IMR-90 (cell line): ENCODE data around the gene TAPT1. TPM values are rescaled to one million over a fixed set of nuclear protein-coding genes. Genes with fewer than 3 reads are reported as not detected.
A peak's percentile ranks its signal among the peaks of the same experiment; 100 is the strongest.

Experiments used
- ATAC-seq: fragments of 200-7000 bp; cut with Tn5 transposase; 2 replicates; pipeline ENCODE4 v1.9.1; 2020; ENCODE audit warnings: low read depth, mild to moderate bottlenecking, moderate library complexity
- BruUV-seq: library from RNA; stranded (reverse); fragments of 400-500 nt; replicated peaks from 2 replicates; lab custom pipeline; 2021; lab: Mats Ljungman, UMichigan
- CTCF ChIA-PET: fragments of 300-600 bp; formaldehyde crosslinking; extraction: SDS; loops from one replicate; lab custom pipeline; 2021; ENCODE audit warnings: antibody characterized with exemption; lab: Yijun Ruan, JAX
- POLR2A ChIA-PET: fragments of 300-600 bp; sonication (Branson Sonifier 250); formaldehyde crosslinking; loops from one replicate; lab custom pipeline; 2022; ENCODE audit warnings: antibody characterized with exemption; ENCODE audit not compliant: unreplicated experiment; lab: Charles Lee
- DNase-seq: peaks from one replicate; pipeline ENCODE4 v3.0.0; 2013
- H2AFZ ChIP-seq: replicated peaks from 2 replicates; pipeline ENCODE3; 2013; ENCODE audit warnings: low read length, mild to moderate bottlenecking; ENCODE audit not compliant: poor library complexity
- H2AK5ac ChIP-seq: 2 replicates; pipeline ENCODE4 v1.6.1; 2013; ENCODE audit warnings: low read depth, low read length, inconsistent platforms
- H2AK9ac ChIP-seq: replicated peaks from 2 replicates; pipeline ENCODE3; 2013; ENCODE audit warnings: mild to moderate bottlenecking, low read depth, low read length, moderate library complexity; ENCODE audit not compliant: poor library complexity
- H2BK120ac ChIP-seq: 2 replicates; pipeline ENCODE4 v1.6.1; 2013; ENCODE audit warnings: low read depth, low read length, inconsistent platforms
- H2BK15ac ChIP-seq: 3 replicates; pipeline ENCODE4 v1.6.1; 2013; ENCODE audit warnings: low read depth, low read length, inconsistent platforms
- H2BK20ac ChIP-seq: 2 replicates; pipeline ENCODE4 v1.6.1; 2013; ENCODE audit warnings: low read depth, mild to moderate bottlenecking, inconsistent platforms, low read length, moderate library complexity
- H2BK5ac ChIP-seq: 2 replicates; pipeline ENCODE4 v1.6.1; 2013; ENCODE audit warnings: mild to moderate bottlenecking, low read depth, low read length, inconsistent platforms; ENCODE audit not compliant: poor library complexity, severe bottlenecking
- H3K14ac ChIP-seq: replicated peaks from 2 replicates; pipeline ENCODE4 v1.6.1; 2013; ENCODE audit warnings: low read depth, low read length, inconsistent platforms
- H3K18ac ChIP-seq: 2 replicates; pipeline ENCODE4 v1.6.1; 2013; ENCODE audit warnings: low read depth, low read length, control low read depth
- H3K23ac ChIP-seq: 2 replicates; pipeline ENCODE4 v1.6.1; 2013; ENCODE audit warnings: low read depth, low read length, inconsistent platforms
- H3K27ac ChIP-seq: 2 replicates; pipeline ENCODE4 v1.5.1; 2013; ENCODE audit warnings: mild to moderate bottlenecking, control low read depth, low read length; ENCODE audit not compliant: insufficient read depth
- H3K27me3 ChIP-seq: 2 replicates; pipeline ENCODE4 v1.6.1; 2013; ENCODE audit warnings: low read length; ENCODE audit not compliant: control insufficient read depth, insufficient read depth
- H3K36me3 ChIP-seq: 2 replicates; pipeline ENCODE4 v1.6.1; 2013; ENCODE audit warnings: low read length, mixed read lengths; ENCODE audit not compliant: control insufficient read depth, insufficient read depth
- H3K4ac ChIP-seq: 2 replicates; pipeline ENCODE4 v1.6.1; 2013; ENCODE audit warnings: low read depth, low read length, inconsistent platforms
- H3K4me1 ChIP-seq: 2 replicates; pipeline ENCODE4 v1.6.1; 2013; ENCODE audit warnings: low read length, mixed read lengths; ENCODE audit not compliant: control insufficient read depth, insufficient read depth
- H3K4me2 ChIP-seq: 2 replicates; pipeline ENCODE4 v1.6.1; 2013; ENCODE audit warnings: low read depth, mild to moderate bottlenecking, control low read depth, low read length, moderate library complexity
- H3K4me3 ChIP-seq: 2 replicates; pipeline ENCODE4 v1.5.1; 2013; ENCODE audit warnings: low read depth, mild to moderate bottlenecking, control low read depth, low read length, moderate library complexity; ENCODE audit not compliant: insufficient read depth
- H3K56ac ChIP-seq: 2 replicates; pipeline ENCODE4 v1.6.1; 2013; ENCODE audit warnings: low read length, inconsistent platforms; ENCODE audit not compliant: insufficient read depth; ENCODE audit errors: extremely low read depth
- H3K79me1 ChIP-seq, 2 experiments: 2 replicates each; pipeline ENCODE4 v1.6.1; 2013; ENCODE audit warnings: low read length in 2 of 2, inconsistent platforms in 1 of 2, low read depth in 1 of 2
- H3K9ac ChIP-seq: 2 replicates; pipeline ENCODE4 v1.6.1; 2013; ENCODE audit warnings: low read depth, low read length, control low read depth
- H3K9me1 ChIP-seq: 2 replicates; pipeline ENCODE4 v1.6.1; 2013; ENCODE audit warnings: low read length, inconsistent platforms; ENCODE audit not compliant: insufficient read depth
- H3K9me3 ChIP-seq: 2 replicates; pipeline ENCODE4 v1.6.1; 2013; ENCODE audit warnings: low read length; ENCODE audit not compliant: control insufficient read depth, insufficient read depth
- H4K20me1 ChIP-seq: 2 replicates; pipeline ENCODE4 v1.6.1; 2013; ENCODE audit warnings: low read length, inconsistent platforms; ENCODE audit not compliant: insufficient read depth
- H4K5ac ChIP-seq: 2 replicates; pipeline ENCODE4 v1.6.1; 2013; ENCODE audit warnings: mild to moderate bottlenecking, low read depth, low read length, control low read depth
- H4K8ac ChIP-seq, 2 experiments: 2 replicates each; pipeline ENCODE4 v1.6.1; 2013; ENCODE audit warnings: low read depth in 2 of 2, low read length in 2 of 2, control low read depth in 1 of 2, inconsistent platforms in 1 of 2
- H4K91ac ChIP-seq: 2 replicates; pipeline ENCODE4 v1.6.1; 2013; ENCODE audit warnings: low read depth, low read length, inconsistent platforms; ENCODE audit not compliant: insufficient read depth
- CEBPB ChIP-seq: IDR thresholded peaks from 2 replicates; pipeline ENCODE4 v1.6.1; 2012; ENCODE audit warnings: low read depth, low read length, improper control_type of control experiment
- CHD1 ChIP-seq: IDR thresholded peaks from 2 replicates; pipeline ENCODE4 v1.6.1; 2012; ENCODE audit warnings: low read depth, low read length, improper control_type of control experiment
- MXI1 ChIP-seq: IDR thresholded peaks from 2 replicates; pipeline ENCODE4 v1.6.1; 2012; ENCODE audit warnings: low read depth, mild to moderate bottlenecking, low read length, moderate library complexity, borderline replicate concordance
- RCOR1 ChIP-seq: IDR thresholded peaks from 2 replicates; pipeline ENCODE4 v1.6.1; 2012; ENCODE audit warnings: mild to moderate bottlenecking, low read length, improper control_type of control experiment; ENCODE audit not compliant: insufficient replicate concordance
- WGBS, 2 experiments: methylation state at CpG; one replicate each; pipeline versions ENCODE4 v1.1.5 to v1.1.7; 2013; ENCODE audit warnings: missing lambda C conversion rate in 2 of 2; ENCODE audit not compliant: insufficient read length in 1 of 2; ENCODE audit errors: extremely low coverage in 2 of 2; 5-methylcytosine and 5-hydroxymethylcytosine counted together
- dilution Hi-C: fragments of 300-500 bp; cut with HindIII; formaldehyde crosslinking; loops from one replicate; pipeline ENCODE4 v1.14.3; 2018; ENCODE audit warnings: low sequenced_read_pairs; ENCODE audit not compliant: unreplicated experiment
- in situ Hi-C: fragments of 300-500 bp; cut with MboI; formaldehyde crosslinking; loops from 3 replicates; pipeline ENCODE4 v1.14.3; 2019; ENCODE audit warnings: low sequenced_read_pairs, inconsistent platforms, mixed read lengths
- intact Hi-C: fragments of 100-400 bp; cut with micrococcal nuclease; formaldehyde crosslinking; loops from 2 replicates; pipeline ENCODE4 v1.10.0; 2022
- polyA plus RNA-seq, 3 experiments: library from polyadenylated mRNA; depleted of rRNA; stranded (reverse); fragments of >200 nt; gene quantifications; 2 replicates each; pipeline ENCODE4 v1.2.3, GENCODE V29; 2012; ENCODE audit warnings: low replicate concordance in 1 of 3
- total RNA-seq: library from RNA; depleted of rRNA; stranded (reverse); fragments of >200 nt; gene quantifications from 2 replicates; pipeline ENCODE4 v1.2.3, GENCODE V29; 2012

Gene TAPT1
- total and polyA plus RNA-seq, 2 of the 4 experiments (the other 2 are of a cell fraction): 5.6 to 12.2 TPM

DNA sequence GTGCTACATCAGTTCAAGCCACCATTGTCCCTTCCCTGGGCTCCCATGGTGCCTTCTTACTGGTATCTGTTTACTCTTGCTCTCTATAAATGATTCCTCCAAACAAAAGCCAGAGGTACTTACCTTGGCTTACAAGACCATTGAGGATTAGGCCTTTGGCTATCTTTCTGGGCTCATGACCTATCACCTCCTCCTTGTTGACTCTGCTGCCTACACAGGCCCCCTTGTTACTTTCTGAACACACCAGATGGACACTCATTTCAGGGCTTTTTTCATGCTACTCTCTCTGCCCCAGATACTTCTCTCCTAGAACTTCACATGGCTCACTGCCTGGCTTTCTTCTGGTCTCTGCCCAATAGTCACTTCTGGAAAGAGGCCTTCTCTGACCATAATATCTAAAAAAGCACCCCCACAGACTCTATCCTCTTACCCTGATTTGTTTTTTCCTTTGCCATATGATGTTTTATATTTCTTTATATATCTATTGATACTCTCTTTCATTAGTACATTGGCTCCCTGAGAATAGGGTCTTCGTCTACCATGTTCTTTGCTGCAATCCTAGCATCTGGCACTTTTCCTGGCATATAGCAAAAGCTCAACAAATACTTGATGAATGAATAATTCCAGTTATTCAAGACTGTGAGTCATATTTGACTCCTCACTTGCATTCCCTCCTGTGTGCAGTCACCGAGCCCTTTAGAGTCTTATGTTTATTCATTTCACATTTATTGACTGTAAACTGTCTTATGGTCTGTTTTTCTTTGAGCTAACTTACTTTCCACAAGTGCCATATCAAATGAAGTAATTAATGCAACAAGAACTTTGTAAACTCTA is 27.1 kb upstream of the TAPT1 start (continued):
- TF ChIP-seq MXI1 (no peak), CHD1 (no peak), RCOR1 (no peak)

DNA sequence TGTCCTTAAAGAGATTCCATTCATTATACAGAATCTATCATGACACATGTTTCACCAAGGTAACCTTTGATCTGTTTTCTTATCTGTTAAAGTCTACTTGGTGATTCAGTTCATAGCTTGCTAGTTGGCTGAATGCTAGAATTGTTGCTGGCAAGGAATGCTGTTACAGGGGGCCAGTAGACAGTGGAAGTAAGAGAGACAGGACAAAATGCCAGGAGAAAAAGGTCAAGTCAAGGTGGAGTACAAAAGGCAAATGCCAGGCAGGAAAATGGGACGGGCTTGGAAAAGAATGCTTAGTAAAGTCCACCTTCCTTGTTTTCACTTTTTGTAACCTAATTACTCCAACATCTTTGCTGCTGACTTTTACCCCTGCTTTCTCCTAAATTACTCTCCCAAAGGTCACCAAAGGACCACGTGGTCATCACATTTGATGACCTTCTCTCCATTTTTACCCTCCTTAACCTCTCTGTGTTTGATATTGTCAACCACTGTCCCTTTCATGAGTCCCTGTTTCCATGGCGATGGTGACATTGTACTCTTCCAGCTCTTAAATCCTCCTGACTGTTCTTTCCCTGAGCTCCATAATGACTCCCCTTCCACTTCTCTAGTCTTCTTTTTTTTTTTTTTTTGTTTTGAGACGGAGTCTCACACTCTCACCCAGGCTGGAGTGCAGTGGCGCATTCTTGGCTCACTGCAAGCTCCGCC is 24.5 kb upstream of the TAPT1 start:
- Histone ChIP-seq H2BK120ac (no peak overlapping the region), H2BK20ac (no peak overlapping the region), H3K4me1 (peaks cover 15% of the 10 kb centered on the region), H3K9me3 (no peaks in the 10 kb centered on the region), H4K20me1 (no peaks in the 10 kb centered on the region), H3K79me1 (no peaks in the 10 kb centered on the region), H4K5ac (no peak overlapping the region), H2AK9ac (no peak overlapping the region), H4K91ac (no peak overlapping the region), H3K56ac (no peak overlapping the region), H3K23ac (no peak overlapping the region), H3K27me3 (no peaks in the 10 kb centered on the region), H3K4me3 (no peak overlapping the region), H2AFZ (no peak overlapping the region), H3K14ac (no peak overlapping the region), H3K9me1 (no peaks in the 10 kb centered on the region; the same call in 1 of the 2 replicates), H4K8ac (no peak overlapping the region), H3K18ac (peak overlapping the region; percentile 23; the same call in 1 of the 2 replicates), H3K36me3 (no peaks in the 10 kb centered on the region), H3K4me2 (0 out of 2 replicates have a peak overlapping the region, but pooled peaks have one; percentile 4), H2AK5ac (no peak overlapping the region), H3K4ac (no peak overlapping the region), H2BK15ac (no peak overlapping the region), H2BK5ac (no peak overlapping the region), H3K27ac (no peak overlapping the region), H3K9ac (no peak overlapping the region)
- ChIA-PET CTCF (interaction anchor here (1.3 kb wide), 1 partner anchor 16 kb away, joined by 6 read pairs; no protein-coding TSS in a partner anchor), POLR2A (no interaction called here)
- no peak for TF ChIP-seq CEBPB
- no peak for TF ChIP-seq CHD1
- dilution Hi-C loops: no loop called here
- DNase-seq (peak; percentile 49), ATAC-seq (0 out of 2 replicates have a peak, but pooled peaks have one; percentile 18)
- intact Hi-C loops: no loop called here
- in situ Hi-C loops: no loop called here
- WGBS, 2 experiments: 67% methylated on average over 1 of the region's 6 CpGs; no CpG with 5 or more reads in 1 of the 2 experiments
- no TSS peak for BruUV-seq
